HepG2 (cell line): ENCODE results near the gene CD58. TPM values are rescaled to one million over a fixed set of nuclear protein-coding genes. Genes with fewer than 3 reads are reported as not detected.

Experiments used
- ATAC-seq: fragments of 200-7000 bp; cut with Tn5 transposase; 3 replicates; pipeline ENCODE4 v1.9.1; 2020; ENCODE audit warnings: mild to moderate bottlenecking, moderate library complexity
- BruUV-seq: library from RNA; stranded (reverse); fragments of 400-500 nt; replicated peaks from 2 replicates; lab custom pipeline; 2021; lab: Mats Ljungman, UMichigan
- CTCF ChIA-PET: fragments of 300-600 bp; formaldehyde crosslinking; extraction: SDS; loops from one replicate; lab custom pipeline; 2021; ENCODE audit warnings: low total read pairs, inconsistent platforms, low intra/inter-chr PET ratio; lab: Yijun Ruan, JAX
- POLR2A ChIA-PET: fragments of 350-600 bp; sonication (Branson Sonifier 250); formaldehyde crosslinking; loops from one replicate; lab custom pipeline; 2020; ENCODE audit warnings: antibody characterized with exemption, inconsistent platforms; lab: Yijun Ruan, JAX
- DNase-seq: peaks from one replicate; pipeline ENCODE4 v3.0.0-alpha.2; 2015; ENCODE audit warnings: low spot score
- FAIRE-seq: peaks from 3 replicates; lab custom pipeline; 2011; peaks lifted over from hg19 to GRCh38; lab: Jason Lieb, UNC
- H2AFZ ChIP-seq: one replicate; pipeline ENCODE4 v1.6.1; 2011; ENCODE audit warnings: low read length, inconsistent platforms
- H3K27ac ChIP-seq: fragments of 300-600 bp; 3 replicates; pipeline ENCODE4 v1.8.0; 2011; ENCODE audit warnings: mixed run types, mild to moderate bottlenecking, mixed read lengths, low read length, inconsistent platforms; ENCODE audit not compliant: insufficient read depth; ENCODE audit errors: extremely low read length
- H3K27me3 ChIP-seq, 2 experiments: fragments of 200-600 bp in 1 of 2; 2 replicates in 1 of 2; 3 replicates in 1 of 2; pipeline versions ENCODE4 v1.6.0 to v1.8.0; 2011; ENCODE audit warnings: low read length in 2 of 2, mild to moderate bottlenecking in 2 of 2, moderate library complexity in 2 of 2, inconsistent platforms in 1 of 2; ENCODE audit not compliant: insufficient read depth in 2 of 2, control insufficient read depth in 1 of 2
- H3K36me3 ChIP-seq, 2 experiments: fragments of 200-600 bp in 1 of 2; replicated peaks in 1 of 2; 2 replicates in 1 of 2; 3 replicates in 1 of 2; pipeline versions ENCODE4 v1.5.1 to v1.8.0; 2011; ENCODE audit warnings: low read length in 2 of 2, inconsistent platforms in 1 of 2; ENCODE audit not compliant: insufficient read depth in 2 of 2, control insufficient read depth in 1 of 2
- H3K4me1 ChIP-seq: 2 replicates; pipeline ENCODE4 v1.5.1; 2012; ENCODE audit warnings: low read length, inconsistent platforms; ENCODE audit not compliant: insufficient read depth
- H3K4me2 ChIP-seq: 2 replicates; pipeline ENCODE4 v1.6.0; 2011; ENCODE audit warnings: low read depth, low read length, inconsistent platforms
- H3K4me3 ChIP-seq, 3 experiments: fragments of 200-600 bp in 1 of 3; sonication (generic), shearing (Covaris generic) in 1 of 3; replicated peaks in 1 of 3; 2 replicates each; pipeline ENCODE4 v1.5.1; 2011 to 2016; ENCODE audit warnings: low read length in 3 of 3, inconsistent platforms in 2 of 3, low read depth in 2 of 3, mild to moderate bottlenecking in 2 of 3, control low read depth in 1 of 3, mixed read lengths in 1 of 3; ENCODE audit not compliant: insufficient read depth in 1 of 3
- H3K79me2 ChIP-seq: one replicate; pipeline ENCODE4 v1.6.1; 2011; ENCODE audit warnings: low read length, inconsistent platforms; ENCODE audit not compliant: insufficient read depth
- H3K9ac ChIP-seq: 2 replicates; pipeline ENCODE4 v1.6.0; 2011; ENCODE audit warnings: mild to moderate bottlenecking, low read depth, low read length, inconsistent platforms; ENCODE audit not compliant: insufficient read depth
- H3K9me3 ChIP-seq: 2 replicates; pipeline ENCODE4 v1.5.1; 2012; ENCODE audit warnings: mild to moderate bottlenecking, low read length
- H4K20me1 ChIP-seq: 2 replicates; pipeline ENCODE4 v1.6.0; 2011; ENCODE audit warnings: inconsistent platforms, mild to moderate bottlenecking, low read length, moderate library complexity; ENCODE audit not compliant: insufficient read depth
- FOXO1 ChIP-seq: sonication (generic); formaldehyde crosslinking; IDR thresholded peaks from 2 replicates; pipeline ENCODE4 v1.4.0; 2020; ENCODE audit warnings: missing genetic modification reagents
- THYN1 ChIP-seq: sonication (generic); formaldehyde crosslinking; IDR thresholded peaks from 2 replicates; pipeline ENCODE4 v1.8.1; 2023; ENCODE audit warnings: low read depth, mild to moderate bottlenecking, moderate library complexity, missing genetic modification reagents, borderline replicate concordance
- ZNF101 ChIP-seq: sonication (generic); formaldehyde crosslinking; IDR thresholded peaks from 2 replicates; pipeline ENCODE4 v1.4.0; 2020; ENCODE audit warnings: mild to moderate bottlenecking, low read depth, missing genetic modification reagents, borderline replicate concordance
- ZXDC ChIP-seq: sonication (generic); formaldehyde crosslinking; IDR thresholded peaks from 2 replicates; pipeline ENCODE4 v1.5.0; 2020; ENCODE audit warnings: mild to moderate bottlenecking, missing genetic modification reagents
- WGBS: methylation state at CpG from one replicate; pipeline ENCODE4 v1.1.6; 2017; ENCODE audit warnings: low lambda C conversion rate; 5-methylcytosine and 5-hydroxymethylcytosine counted together
- in situ Hi-C: cut with HindIII; loops from 2 replicates; pipeline ENCODE4 v1.10.0; 2017; ENCODE audit warnings: low pct_unique_long_range_greater_than_20kb; ENCODE audit not compliant: extremely low pct_ligation_motif_present
- intact Hi-C: fragments of 100-400 bp; cut with micrococcal nuclease; formaldehyde crosslinking; loops from one replicate; pipeline ENCODE4 v1.10.0; 2022; ENCODE audit not compliant: unreplicated experiment
- polyA plus RNA-seq, 8 experiments: library from polyadenylated mRNA; depleted of rRNA in 3 of 8; stranded (reverse) in 7 of 8; unstranded in 1 of 8; fragments of >200 nt; fragmentation: Illumina TruSeq in 4 of 8; extraction: Trizol in 4 of 8; gene quantifications; 2 replicates each; pipeline versions ENCODE4 v1.2.1 to v1.2.3, GENCODE V29; 2011 to 2016; ENCODE audit warnings: low read depth in 4 of 8, missing spikeins in 1 of 8, mixed read lengths in 1 of 8; ENCODE audit not compliant: insufficient read depth in 1 of 8
- total RNA-seq, 5 experiments: library from RNA; depleted of rRNA; stranded (reverse); fragments of >200 nt; fragmentation: Illumina TruSeq; extraction: Trizol; gene quantifications; 2 replicates each; pipeline ENCODE4 v1.2.3, GENCODE V29; 2016; ENCODE audit warnings: low read depth in 1 of 5

The CD58 gene
- total and polyA plus RNA-seq, 2 of the 13 experiments (the other 11 are each of a cell fraction or from before 2014, with no cell fraction given) = 9.4 to 13.5 TPM

GRCh38 chr1:116537898-116538297, 32.9 kb downstream of the CD58 start (continued):
- TF ChIP-seq ZXDC (CRISPR knock-in tag) (no peak), ZNF101 (CRISPR knock-in tag) (no peak), THYN1 (CRISPR knock-in tag) (no peak)

DNA sequence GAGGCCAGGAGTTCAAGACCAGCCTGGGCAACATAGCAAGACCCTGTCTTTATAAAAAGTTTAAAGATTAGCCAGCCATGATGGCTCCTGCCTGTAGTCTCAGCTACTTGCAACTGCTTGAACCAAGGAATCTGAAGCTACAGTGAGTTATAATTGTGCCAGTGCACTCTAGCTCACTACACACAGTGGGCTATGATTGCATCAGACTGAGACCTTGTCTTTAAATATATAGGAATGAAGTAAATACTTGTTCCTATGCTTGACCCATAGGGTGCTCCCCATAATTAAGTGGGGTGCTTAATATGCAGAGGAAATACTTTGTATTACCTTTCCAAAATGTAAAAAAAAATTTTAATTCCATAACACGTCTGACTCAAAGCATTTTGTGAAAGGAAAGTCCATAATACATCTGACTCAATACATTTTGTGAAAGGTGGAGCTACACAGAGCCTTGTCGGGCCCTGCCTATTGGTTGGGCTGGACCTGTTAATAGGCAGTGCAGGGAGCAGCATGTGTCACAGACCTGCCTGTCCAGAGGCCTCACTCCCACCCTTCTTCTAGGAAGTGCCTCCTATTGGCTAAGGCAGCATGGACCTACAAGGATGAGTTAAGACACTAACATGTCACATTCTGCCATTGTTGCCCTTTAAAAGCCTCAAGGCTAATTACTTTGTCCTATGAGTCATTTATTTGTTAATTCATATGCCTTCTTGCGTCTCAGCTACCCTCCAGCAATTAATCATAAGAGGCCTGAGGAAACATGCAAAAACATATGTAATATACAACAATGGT, 33.6 kb downstream of the CD58 start:
- no peak for TF ChIP-seq FOXO1 (CRISPR knock-in tag)
- FAIRE-seq (no peak), DNase-seq (no peak), ATAC-seq (no peak)
- Histone ChIP-seq H4K20me1 (no peaks in the 10 kb centered on the region), H2AFZ (no peak overlapping the region), H3K9ac (no peak overlapping the region), H3K4me2 (no peak overlapping the region), H3K27ac (no peak overlapping the region), H3K27me3 (no peaks in the 10 kb centered on the region), H3K4me3 (no peak overlapping the region), H3K36me3 (peaks cover 15 to 60% of the 10 kb centered on the region in 2 experiments; a peak in 4 of 5 replicates), H3K9me3 (no peaks in the 10 kb centered on the region), H3K79me2 (no peaks in the 10 kb centered on the region), H3K4me1 (peaks cover 21% of the 10 kb centered on the region)
- intact Hi-C loops = no loop called here
- WGBS = 96% methylated on average over 3 of the region's 3 CpGs
- ChIA-PET POLR2A (no interaction called here), CTCF (no interaction called here)
- no TSS peak for BruUV-seq
- in situ Hi-C loops = no loop called here
